Psoas muscle (tissue), 8 donors: ENCODE data around the gene PLEKHM2. TPM values are rescaled to one million over a fixed set of nuclear protein-coding genes. Genes with fewer than 3 reads are reported as not detected.

Experiments
- ATAC-seq, 4 donors: fragments of 200-7000 bp; cut with Tn5 transposase; one replicate each; pipeline ENCODE4 v1.9.1; 2020; ENCODE audit warnings: moderate library complexity in 3 of 4, mild to moderate bottlenecking in 2 of 4
- DNase-seq, 2 donors: peaks; one replicate each; pipeline ENCODE4 v3.0.0-alpha.2; 2020
- H3K27ac ChIP-seq: fragments of 200-600 bp; one replicate; pipeline ENCODE4 v1.8.0; 2022
- H3K27me3 ChIP-seq, 3 donors: fragments of 200-600 bp in 1 of 3; one replicate each; pipeline versions ENCODE4 v1.6.1 to v1.8.0; 2013 to 2022; ENCODE audit warnings: low read length in 2 of 3, mild to moderate bottlenecking in 2 of 3, moderate library complexity in 1 of 3; ENCODE audit not compliant: insufficient read depth in 3 of 3
- H3K36me3 ChIP-seq, 2 donors: fragments of 200-600 bp in 1 of 2; one replicate each; pipeline versions ENCODE4 v1.6.1 to v1.8.0; 2013 to 2022; ENCODE audit warnings: low read depth in 1 of 2, mild to moderate bottlenecking in 1 of 2, moderate library complexity in 1 of 2; ENCODE audit not compliant: insufficient read depth in 1 of 2
- H3K4me1 ChIP-seq: fragments of 200-600 bp; one replicate; pipeline ENCODE4 v1.8.0; 2022
- H3K4me3 ChIP-seq: fragments of 200-600 bp; one replicate; pipeline ENCODE4 v1.8.0; 2022; ENCODE audit warnings: mild to moderate bottlenecking
- H3K9me3 ChIP-seq: fragments of 200-600 bp; one replicate; pipeline ENCODE4 v1.8.0; 2022
- CTCF ChIP-seq: fragments of 200-600 bp; IDR thresholded peaks from one replicate; pipeline ENCODE4 v1.8.0; 2022; ENCODE audit warnings: antibody characterized with exemption
- WGBS, 3 donors: extraction: QIAGEN DNeasy Blood & Tissue Kit; methylation state at CpG; one replicate each; pipeline versions ENCODE4 v1.1.6 to v1.1.7; 2013; 5-methylcytosine and 5-hydroxymethylcytosine counted together
- intact Hi-C, 2 donors: fragments of 100-400 bp; cut with DNase I; formaldehyde crosslinking; loops; one replicate each; pipeline versions ENCODE4 v1.11.0 to v1.14.2; 2022
- polyA plus RNA-seq, 3 donors: library from polyadenylated mRNA; stranded (reverse); fragments of 200-250 nt; gene quantifications; one replicate each; pipeline ENCODE4 v1.2.3, GENCODE V29; 2013
- total RNA-seq, 4 donors: library from RNA; stranded (reverse); fragmentation: NEBNext Ultra II Directional in 2 of 4; extraction: Animal tissue kit (Norgen Biotek cat#: 25700) in 2 of 4; gene quantifications; one replicate each; pipeline versions ENCODE4 v1.2.1 to v1.2.4, GENCODE V29; 2021 to 2023
- donor health status: healthy with polysubstance abuse.
- donor health status: DM: no; HTN: no; CAD: no; lungs with moderate emphysema.
- donor health status: Bipolar disorder and iron deficiency.
- donor health status: healthy.
- donor health status: DM: yes; HTN: yes; CAD: no.
- donor health status: DM: no; HTN: no; CAD: no.
- donor health status: DM: no; HTN: no; CAD: no.
- donor health status: DM: yes; HTN: yes; CAD: no.

The PLEKHM2 gene
- total and polyA plus RNA-seq, 7 donors: 78.1 to 177 (median 148) TPM

- H3K36me3 ChIP-seq: peaks cover 2 to 4% of the 10 kb centered on the region in 2 donors
- H3K27me3 ChIP-seq: no peaks in the 10 kb centered on the region
- peaks cover 37% of the 10 kb centered on the region for H3K4me1 ChIP-seq
- TF ChIP-seq CTCF: no peak
- H3K4me3 ChIP-seq: no peak overlapping the region
- DNase-seq (no peak), ATAC-seq (no peak)
- H3K27ac ChIP-seq: peak overlapping the region; percentile 51
- no peaks in the 10 kb centered on the region for H3K9me3 ChIP-seq
- intact Hi-C loops: no loop called here
- 35 to 57% (median 44%) methylated on average over 2 of the region's 2 CpGs for WGBS, 3 donors
Observed at GRCh38 chr1:15687446-15687845, 3.3 kb downstream of the PLEKHM2 start.

GRCh38 chr1:15690317-15690716, 6.2 kb downstream of the PLEKHM2 start:
- DNase-seq: no peak
- intact Hi-C loops: no loop called here
- Histone ChIP-seq H3K36me3 (peaks cover 2 to 4% of the 10 kb centered on the region in 2 donors), H3K27me3 (no peaks in the 10 kb centered on the region), H3K9me3 (no peaks in the 10 kb centered on the region), H3K27ac (peak overlapping the region; percentile 77), H3K4me3 (no peak overlapping the region), H3K4me1 (peaks cover 50% of the 10 kb centered on the region)
- TF ChIP-seq CTCF: no peak
- WGBS, 3 donors: 89 to 97% (median 90%) methylated on average over 6 of the region's 6 CpGs
- ATAC-seq: no peak

- Histone ChIP-seq H3K27me3 (no peaks in the 10 kb centered on the region), H3K9me3 (no peaks in the 10 kb centered on the region), H3K4me3 (peak overlapping the region; percentile 6), H3K27ac (peak overlapping the region; percentile 77), H3K36me3 (peaks cover 4 to 11% of the 10 kb centered on the region in 2 donors), H3K4me1 (peaks cover 44% of the 10 kb centered on the region)
- ATAC-seq: peak; percentile 95 to 97 (median 96)
- intact Hi-C loops: no loop called here
- TF ChIP-seq CTCF: no peak
- 23 to 30% (median 26%) methylated on average over 11 of the region's 11 CpGs for WGBS, 3 donors
- DNase-seq: peak; percentile 59 to 81
Observed at GRCh38 chr1:15691434-15692032, 7.4 kb downstream of the PLEKHM2 start.

GRCh38 chr1:15692121-15692682, 8.1 kb downstream of the PLEKHM2 start:
- ATAC-seq (no peak), DNase-seq (no peak)
- Histone ChIP-seq H3K4me1 (peaks cover 49% of the 10 kb centered on the region), H3K36me3 (peaks cover 4 to 14% of the 10 kb centered on the region in 2 donors), H3K27me3 (no peaks in the 10 kb centered on the region), H3K9me3 (no peaks in the 10 kb centered on the region), H3K27ac (peak overlapping the region; percentile 77), H3K4me3 (no peak overlapping the region)
- intact Hi-C loops: no loop called here
- no peak for TF ChIP-seq CTCF
- 64 to 68% (median 67%) methylated on average over 5 of the region's 5 CpGs for WGBS, 3 donors
